DLD1 (cell line): ENCODE results near the gene TDRD7.

ENCODE experiments used
- in situ Hi-C: cut with HindIII; loops from 2 replicates; pipeline ENCODE4 v1.10.0; 2017; ENCODE audit warnings: low sequenced_read_pairs

TDRD7 gene

DNA sequence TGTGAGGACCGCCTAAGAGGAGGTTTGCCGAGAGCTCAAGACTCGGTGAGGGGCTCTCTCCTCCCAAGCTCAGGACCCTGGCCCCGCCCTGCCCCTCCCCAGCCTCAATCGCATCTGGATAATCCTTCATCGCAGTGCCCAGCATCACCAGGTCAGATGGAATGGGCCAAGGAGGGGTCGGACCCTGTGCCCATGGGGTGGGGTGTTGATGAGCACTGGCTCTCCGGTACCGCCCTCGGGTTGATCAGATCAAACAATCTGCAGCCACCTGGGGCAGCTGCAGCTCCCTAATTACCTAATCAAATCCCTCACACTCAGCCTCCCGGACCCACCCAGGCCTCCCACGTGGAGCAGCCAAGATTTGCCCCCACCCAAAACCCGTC lies 24.4 kb upstream of the TDRD7 start:
- in situ Hi-C loops, result no loop called here

DNA sequence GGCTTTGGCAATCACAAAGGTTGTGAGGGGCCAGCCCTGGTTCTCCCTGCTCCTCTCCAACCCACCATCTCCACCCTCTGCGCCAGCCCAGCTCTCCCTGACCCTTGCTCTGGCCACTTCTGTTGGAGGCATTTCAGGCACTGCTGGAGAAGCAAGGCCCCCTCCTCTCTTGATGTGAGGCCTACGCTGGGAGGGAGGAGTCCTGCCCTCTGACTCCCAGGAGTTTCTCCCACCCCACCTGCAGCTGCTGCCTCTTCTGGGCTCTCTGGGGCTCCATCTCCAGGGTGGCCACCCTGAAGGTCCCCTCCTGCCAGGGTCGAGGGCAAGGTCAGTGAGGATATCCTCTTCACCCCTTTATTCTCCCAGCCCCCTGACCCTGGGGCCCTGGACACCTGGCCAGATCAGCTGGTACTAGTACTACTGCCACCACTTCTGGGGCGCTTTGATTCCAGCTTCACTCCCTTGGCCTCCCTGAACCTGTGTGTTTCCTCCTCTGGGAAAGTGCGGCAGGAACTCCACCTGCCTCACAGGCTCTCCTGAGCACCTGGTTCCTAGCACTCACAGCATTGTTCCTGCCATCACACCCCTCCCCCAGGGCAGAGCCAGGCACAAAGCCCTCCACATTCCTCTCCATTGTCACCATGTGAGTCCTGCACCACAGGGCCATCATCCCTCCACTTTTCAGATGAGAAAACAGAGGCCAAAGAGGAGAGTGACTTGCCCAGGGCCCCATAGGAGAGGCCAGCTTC lies 23.8 kb upstream of the TDRD7 start:
- in situ Hi-C loops, result no loop called here

DNA sequence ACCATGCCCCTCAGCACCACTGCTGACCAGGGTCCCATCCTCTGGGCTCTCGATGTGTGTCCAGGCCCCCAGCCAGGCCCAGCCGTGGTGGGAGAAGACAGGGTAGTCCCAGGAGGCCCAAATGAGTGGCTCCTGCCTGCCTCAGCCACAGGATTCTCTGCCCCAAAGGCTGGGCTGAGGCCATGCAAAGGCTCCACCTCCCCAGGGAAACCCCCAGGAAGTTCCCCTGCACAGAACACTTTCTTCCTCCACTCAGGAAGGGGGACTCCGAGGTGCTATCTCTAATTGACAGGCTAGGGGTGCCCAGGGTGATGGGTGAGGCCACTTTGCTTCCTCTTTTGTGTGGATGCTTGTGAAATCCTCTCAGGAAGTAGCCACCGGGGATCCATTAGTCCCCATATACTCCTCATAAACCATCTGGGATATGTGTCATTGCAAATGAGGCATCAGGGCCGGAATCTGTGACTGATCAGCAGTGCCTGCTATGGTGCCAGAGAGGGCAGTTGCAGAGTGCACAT lies 23.1 kb upstream of the TDRD7 start:
- in situ Hi-C loops, result no loop called here

DNA sequence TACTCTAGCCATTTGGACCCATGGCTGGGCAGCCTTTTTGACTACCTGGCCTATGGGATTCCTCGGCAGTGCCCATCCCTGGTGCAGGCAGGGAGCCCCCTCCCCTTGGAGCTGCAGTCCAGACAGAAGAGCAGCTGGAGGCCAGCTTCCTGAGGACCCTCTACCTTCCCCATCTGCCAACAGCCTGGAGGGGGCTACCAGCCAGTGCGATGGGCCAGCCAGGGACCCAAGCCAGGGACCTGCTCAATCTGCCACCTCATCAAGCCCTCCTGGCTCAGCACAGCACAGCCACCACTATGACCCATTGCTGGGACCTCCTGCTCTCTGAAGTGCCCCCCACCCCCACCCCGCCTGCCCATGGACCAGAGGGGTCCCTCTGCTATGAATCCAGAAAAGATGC lies 22.6 kb upstream of the TDRD7 start:
- in situ Hi-C loops, result no loop called here

DNA sequence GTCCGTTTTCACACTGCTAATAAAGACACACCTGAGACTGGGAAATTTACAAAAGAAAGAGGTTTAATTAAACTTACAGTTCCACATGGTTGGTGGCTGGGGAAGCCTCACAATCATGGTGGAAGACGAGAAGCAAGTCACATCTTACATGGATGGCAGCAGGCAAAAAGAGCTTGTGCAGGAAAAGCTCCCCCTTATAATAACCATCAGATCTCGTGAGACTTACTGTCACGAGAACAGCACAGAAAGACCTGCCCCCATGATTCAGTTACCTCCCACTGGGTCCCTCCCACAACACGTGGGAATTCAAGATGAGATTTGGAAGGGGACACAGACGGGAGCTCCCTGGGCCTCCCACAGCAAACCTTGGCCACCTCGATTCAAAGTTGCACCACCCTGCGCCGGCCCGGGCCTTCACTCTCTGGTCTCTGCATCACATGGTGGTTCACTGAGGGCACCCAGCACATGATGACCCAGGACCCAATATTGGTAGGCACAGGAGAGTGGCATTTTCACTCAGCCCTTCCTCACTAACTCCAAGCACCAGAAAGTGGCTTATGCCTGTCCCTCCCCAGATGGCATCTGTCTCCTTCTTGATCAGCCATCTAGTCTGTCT lies 21.0 kb upstream of the TDRD7 start:
- in situ Hi-C loops, result no loop called here

DNA sequence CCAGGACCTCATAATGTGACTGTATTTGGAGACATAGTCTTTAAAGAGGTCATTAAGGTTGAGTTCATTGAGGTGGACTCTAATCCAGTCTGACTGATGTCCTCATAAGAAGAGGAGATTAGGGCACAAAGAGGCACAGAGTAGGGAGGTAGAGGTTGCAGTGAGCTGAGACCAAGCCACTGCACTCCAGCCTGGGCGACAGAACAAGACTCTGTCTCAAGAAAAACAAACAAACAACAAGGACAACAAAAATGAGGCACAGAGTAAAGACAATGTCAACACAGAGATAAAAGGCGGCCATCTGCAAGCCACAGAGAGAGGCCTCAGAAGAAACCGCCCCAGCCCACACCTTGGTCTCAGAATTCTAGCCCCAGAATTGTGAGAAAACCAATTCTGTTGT lies 17.0 kb upstream of the TDRD7 start:
- in situ Hi-C loops, result no loop called here

DNA sequence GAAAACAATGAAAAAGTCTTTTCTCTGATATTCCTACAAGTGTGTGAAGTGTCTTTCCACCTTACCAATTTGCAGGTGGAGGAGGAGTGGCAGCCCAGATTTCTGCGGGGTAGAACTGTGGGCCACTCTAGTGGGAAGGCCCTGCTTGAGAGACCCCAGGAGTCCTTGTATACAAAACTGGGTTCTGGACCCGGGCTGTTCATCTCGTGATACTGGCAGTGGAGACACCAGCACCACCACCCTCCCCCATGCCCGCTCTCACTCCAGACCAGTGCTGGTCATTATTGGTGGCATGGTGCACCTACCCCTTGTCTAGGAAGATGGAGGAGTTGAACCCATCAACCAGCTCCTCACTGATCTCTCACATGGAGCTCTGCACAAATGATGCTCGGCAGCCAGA lies 16.2 kb upstream of the TDRD7 start:
- in situ Hi-C loops, result no loop called here

DNA sequence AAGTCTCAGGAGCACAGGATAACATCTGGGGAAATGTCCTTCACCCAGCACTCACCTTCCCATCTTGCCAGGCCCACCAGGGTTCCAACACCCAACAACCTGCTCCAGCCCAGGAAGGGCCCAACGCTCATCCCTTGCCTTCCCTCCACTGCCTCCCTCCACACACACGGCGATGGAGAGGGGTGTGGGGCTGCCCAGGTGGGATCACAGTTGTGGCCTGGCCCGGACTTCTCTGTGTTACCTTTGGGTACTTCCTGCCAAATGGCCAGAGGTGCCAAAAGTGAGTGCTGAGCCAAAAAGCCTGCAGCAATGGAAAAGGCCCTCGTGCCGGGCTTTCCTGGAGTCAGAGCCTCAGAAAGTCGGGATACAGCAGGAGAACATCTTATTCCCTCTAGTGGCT lies 15.6 kb upstream of the TDRD7 start:
- in situ Hi-C loops, result no loop called here

DNA sequence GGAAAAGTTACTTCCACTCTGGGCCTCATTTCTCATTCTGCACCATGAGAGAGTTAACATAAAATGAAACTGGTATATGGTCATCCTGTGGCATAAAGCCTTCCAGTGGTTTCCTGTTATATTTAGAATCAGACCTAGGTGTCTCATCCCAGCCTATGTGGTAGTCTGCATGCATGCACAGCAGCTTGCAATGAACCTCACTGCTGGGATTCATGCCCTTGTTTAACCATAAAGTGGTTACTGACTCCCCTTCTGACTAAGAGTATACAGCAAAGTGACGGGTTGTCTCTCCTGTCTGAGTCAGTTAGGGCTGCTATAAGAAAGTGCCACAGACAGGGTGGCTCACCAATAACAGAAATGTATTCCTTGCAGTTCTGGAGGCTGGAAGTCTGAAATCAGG lies 14.7 kb upstream of the TDRD7 start:
- in situ Hi-C loops, result no loop called here

DNA sequence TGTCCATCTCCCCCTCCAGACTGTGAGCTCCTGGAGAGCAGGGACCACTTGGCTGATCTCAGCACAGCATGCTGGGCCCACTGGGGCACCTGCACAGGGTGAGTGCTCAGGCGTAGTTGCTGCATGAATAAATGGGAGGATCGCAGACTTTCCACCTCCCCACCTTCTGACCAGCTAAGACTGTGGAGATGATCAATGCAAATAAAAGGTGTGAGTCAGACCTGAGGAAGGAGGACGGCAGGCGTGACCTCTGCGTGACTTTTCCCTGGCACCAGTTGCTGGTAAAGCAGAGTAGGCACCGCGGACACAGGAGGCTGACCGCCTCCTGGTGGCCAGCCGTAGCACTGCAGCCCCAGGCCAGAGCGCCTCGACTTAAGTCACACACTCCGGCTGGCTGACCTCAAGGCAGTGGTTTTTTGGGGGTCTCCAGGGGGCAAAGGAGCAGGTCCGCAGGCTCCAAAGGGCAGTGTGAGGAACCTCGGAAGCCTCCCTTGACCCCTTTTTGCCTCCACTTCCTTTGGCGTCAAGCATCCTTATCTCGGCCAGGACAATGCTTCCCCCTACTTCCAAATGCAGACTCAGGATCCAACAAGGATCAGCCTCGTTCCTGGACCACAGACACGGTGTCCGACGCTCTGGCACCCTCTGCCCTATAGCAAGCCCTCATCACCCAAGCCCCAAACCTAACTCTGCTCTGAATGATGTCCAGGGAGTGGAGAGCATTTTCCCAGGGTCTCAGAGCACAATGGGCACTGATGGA lies 12.7 kb upstream of the TDRD7 start:
- in situ Hi-C loops, result no loop called here

DNA sequence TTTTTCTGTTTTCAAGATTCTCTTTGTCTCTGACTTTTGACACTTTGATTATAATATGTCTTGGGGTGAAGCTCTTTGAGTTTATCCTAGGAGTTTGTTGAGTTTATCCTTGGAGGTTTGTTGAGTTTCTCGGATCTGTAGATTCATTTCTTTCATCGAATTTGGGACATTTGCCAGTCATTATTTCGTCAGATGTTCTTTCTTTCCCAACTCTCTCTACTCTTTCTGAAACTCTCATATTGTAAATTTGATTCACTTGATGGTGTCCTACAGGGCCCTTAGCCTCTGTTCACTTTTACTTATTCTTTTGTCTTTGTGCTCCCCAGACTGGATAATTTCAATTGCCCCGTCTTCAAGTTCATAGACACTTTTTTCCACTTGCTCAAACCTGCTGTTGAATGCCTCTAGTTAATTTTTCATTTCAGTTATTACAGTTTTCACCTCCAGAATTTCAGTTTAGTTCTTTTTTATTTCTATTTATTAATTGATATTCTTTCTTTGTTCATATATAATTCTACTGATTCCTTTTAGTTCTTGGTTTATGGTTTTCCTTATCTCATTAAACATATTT lies 8.1 kb upstream of the TDRD7 start:
- in situ Hi-C loops, result no loop called here

DNA sequence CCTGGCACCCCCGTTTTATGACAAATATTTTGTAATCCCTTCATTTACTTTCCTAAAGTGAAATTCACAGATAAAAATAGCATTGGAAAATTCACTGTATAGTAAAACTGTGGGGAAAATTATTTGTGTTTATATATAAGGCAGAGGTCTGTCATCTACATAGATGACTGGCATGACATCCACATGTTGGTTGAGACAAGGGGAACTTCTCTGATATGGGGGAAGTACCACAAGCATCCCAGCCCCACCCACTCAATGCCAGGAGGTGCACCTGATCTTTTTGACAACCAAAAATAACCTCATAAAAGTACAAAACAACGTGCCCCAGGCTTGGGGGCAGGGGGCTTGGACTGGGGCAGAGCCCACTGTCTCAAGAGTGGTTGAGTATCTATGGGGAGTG lies 6.3 kb upstream of the TDRD7 start:
- in situ Hi-C loops, result no loop called here

DNA sequence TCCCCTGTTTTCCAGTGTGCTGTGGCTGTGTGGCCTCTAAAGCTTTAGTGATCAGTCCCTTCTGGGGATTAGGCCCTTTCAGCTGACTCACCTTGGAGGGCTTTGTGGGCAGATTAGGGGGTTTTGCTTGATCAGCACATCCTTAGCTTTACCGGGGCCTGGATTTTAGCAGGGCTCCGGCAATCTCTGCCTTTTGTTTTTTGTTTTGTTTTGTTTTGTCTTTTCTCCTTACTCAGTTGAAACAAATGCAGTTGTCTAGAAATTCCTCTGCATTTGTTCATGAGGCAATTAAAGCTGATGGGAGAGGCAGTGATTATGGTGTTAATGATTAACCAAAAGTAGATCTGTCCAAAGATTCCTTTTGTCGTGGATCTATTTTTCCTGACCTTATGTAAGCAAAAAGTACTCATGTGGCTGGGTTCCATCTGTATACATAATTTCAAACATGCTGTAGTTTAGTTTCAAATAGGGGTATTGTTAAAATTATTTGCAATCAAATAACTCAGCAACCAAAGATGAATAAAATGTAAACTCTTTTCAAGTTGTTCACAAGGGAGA lies 5.2 kb upstream of the TDRD7 start:
- in situ Hi-C loops, result no loop called here

DNA sequence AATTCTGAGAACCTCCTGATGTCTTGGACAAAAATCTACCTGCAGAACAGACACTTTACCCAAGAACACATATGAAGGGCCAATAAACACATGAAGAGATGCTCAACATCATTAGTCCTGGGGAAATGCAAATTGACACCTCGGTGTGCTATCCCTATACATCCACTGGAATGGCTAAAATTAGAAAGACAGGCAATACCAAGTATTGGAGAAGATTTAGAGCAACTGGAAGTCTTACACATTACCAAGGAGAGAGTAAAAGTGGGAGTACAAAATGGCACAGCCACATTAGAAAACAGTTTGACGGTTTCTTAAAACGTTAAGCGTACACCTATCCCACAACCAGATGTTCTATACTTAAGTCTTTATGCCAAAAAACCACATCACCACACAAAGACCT lies 3.3 kb upstream of the TDRD7 start:
- in situ Hi-C loops, result no loop called here

DNA sequence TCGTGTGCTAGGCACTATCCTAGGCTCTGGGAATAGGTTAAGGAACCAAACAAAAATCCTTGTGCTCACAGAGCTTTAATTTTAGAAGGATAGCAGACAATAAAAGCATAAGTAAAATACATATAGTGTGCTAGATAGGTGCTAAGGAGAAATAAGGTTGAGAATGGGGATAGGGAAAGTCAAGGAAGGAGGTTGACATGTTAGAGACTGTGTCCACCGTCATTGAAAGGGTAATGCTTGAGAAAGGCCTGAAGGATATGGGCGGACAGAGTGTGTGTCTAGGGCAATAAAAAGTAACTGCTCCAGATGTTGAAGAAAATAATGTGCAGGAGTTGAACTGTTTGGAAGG lies 482 bp upstream of the TDRD7 start:
- in situ Hi-C loops, result no loop called here

DNA sequence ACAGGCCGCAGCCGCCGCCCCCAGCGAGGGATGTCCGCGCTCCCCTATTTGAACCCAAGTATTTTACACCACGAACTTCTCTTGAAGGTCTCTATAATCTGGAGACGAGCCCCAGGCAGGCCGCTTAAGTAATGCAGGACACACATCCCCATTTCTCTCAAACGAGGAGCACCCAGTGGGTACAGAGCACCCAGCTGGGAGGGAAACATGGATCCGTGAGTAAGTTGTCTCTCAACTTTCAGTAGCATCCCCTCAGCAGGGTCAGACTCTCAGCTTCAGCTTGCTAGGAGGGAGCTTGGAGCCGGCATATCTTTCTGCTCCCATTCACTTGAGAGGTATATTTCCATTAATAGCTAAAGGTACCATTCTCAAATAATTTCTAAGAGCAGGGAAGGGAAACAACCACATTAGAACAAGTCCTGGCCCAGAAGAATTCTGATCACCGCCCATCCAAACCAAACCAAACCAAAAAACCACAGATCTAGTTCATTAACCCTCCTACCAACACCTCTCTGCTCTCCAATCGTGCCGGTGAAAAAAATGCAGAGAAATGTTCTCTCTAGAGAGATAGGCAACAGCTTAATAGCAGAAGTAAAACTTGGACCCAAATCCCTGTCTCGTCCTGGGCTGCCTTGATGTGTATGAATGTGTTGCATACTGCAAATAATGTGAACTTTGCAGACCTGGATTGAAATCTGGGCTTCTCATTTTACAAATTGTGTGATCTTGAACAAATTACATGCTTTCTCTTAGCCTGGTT lies 910 bp downstream of the TDRD7 start:
- in situ Hi-C loops, result no loop called here

DNA sequence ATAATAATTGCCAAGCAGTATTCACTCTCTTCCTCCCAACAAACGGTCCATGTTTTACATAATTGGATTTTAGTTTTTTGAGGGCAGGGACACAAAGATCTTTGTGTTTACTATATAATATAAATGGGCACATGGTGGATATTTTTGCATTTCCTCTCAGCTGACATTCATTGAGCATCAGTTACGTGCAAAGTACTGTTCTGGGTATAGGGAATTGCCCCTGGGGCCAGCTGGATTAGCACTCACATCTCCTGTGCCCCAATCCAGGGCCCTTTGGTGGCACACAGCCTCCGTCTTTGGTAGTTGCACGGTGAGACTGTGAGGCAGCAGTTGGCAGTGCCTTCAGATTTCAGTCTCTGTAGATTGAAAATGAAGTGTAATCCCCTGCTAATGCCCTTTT lies 1.6 kb downstream of the TDRD7 start:
- in situ Hi-C loops, result no loop called here

DNA sequence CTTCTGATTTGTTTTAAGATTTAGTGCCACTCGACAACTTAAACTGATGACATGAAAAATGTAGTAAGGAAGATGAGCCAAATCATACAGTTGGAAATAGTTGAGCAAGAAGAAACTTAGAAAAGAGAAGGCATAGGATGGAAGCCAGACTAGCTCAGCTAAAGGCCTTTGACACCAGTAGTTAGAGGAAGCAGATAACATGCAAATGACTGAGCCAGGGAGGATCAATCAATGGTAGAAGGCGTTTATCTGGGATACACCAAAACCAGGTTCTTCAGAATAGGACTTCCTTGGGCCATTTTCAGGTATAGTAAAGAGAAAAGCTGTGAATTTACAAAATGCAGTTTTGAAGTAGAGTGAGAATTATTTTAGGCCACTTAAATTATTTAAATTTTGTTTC lies 3.2 kb downstream of the TDRD7 start:
- in situ Hi-C loops, result no loop called here

DNA sequence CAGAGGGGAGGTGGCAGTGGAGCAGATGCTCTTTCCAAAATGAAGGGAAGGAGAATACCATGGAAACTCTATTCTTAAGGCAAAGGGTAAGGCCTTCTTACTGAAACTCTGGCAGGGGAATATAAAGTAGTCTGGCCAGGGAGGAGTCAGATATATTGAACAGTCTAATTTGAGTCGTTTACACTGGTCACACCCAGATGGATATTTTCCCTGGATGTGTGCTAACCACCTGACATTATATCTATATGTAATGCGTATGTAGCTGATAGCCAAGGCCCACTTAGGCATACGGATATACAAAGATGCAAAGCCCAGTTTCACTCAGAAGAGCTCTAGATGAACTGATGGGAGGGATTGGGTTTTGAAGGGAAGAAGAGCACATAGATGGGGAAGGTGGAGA lies 7.0 kb downstream of the TDRD7 start:
- in situ Hi-C loops, result no loop called here

DNA sequence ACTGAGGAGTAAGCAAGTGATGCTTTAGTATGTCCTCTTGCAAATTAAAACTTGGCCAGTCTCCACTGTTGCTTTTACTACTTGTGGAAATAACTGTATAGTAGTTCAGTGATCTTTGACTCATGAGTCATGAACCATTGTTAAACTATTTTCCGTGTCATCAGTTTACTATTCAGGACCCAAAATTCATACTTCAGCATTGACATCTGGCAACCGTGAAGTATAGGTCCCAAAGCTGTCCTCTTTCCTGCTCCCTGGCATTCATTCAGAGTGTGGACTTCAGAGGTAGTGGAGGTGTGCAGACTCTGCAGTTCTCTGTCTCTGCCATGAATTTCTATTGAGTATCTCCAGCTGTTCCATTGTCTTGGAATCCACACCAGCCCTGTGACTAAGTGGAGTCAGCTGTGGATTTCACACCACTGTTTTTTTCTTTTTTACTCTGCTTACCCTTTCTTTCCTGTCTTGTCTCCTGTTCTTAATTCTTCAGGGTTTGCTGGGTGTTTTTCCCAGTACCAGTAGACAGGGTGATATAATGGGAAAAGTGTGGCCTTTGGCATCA lies 7.5 kb downstream of the TDRD7 start:
- in situ Hi-C loops, result no loop called here
